GM19438 (cell line): ENCODE results near the gene PCDHA9.
"Not testable (repeated sequence)": the region's sequence is repeated elsewhere in the genome, so short reads cannot be mapped to it uniquely, and the experiment has no call there.

Source experiments
- ATAC-seq: cut with Tn5 transposase; IDR thresholded peaks from one replicate; pipeline ENCODE4 v1.9.1; 2021; ENCODE audit warnings: low read depth; ENCODE audit not compliant: unreplicated experiment

Gene PCDHA9

GRCh38 chr5:140848139-140849102, at the start of gene PCDHA9:
TSS of gene PCDHA9 (plus strand) at chr5:140848382. CDS start at chr5:140848496, 114 bp downstream.
- ATAC-seq = not testable (repeated sequence)

GRCh38 chr5:140800816-140801493, 47.2 kb upstream of the PCDHA9 start, which contains the start of gene PCDHA3:
TSS of gene PCDHA3 (plus strand) at chr5:140801057.
- no peak for ATAC-seq

GRCh38 chr5:140801494-140801841, 46.7 kb upstream of the PCDHA9 start:
- ATAC-seq = no peak

- not testable (repeated sequence) for ATAC-seq
Measured at GRCh38 chr5:140802381-140802780, 45.8 kb upstream of the PCDHA9 start.

GRCh38 chr5:140802781-140803271, 45.4 kb upstream of the PCDHA9 start:
- no peak for ATAC-seq

- no peak for ATAC-seq
Measured at GRCh38 chr5:140806834-140807775, 41.1 kb upstream of the PCDHA9 start, which contains the start of gene PCDHA4. TSS of gene PCDHA4 (plus strand) at chr5:140807068.

GRCh38 chr5:140808241-140808888, 39.8 kb upstream of the PCDHA9 start:
- not testable (repeated sequence) for ATAC-seq

GRCh38 chr5:140808889-140809291, 39.3 kb upstream of the PCDHA9 start:
- ATAC-seq = no peak

GRCh38 chr5:140821375-140822280, 26.6 kb upstream of the PCDHA9 start, which contains the start of gene PCDHA5:
TSS of gene PCDHA5 (plus strand) at chr5:140821613.
- ATAC-seq = no peak

- no peak for ATAC-seq
Measured at GRCh38 chr5:140822281-140822629, 25.9 kb upstream of the PCDHA9 start.

GRCh38 chr5:140822969-140823368, 25.2 kb upstream of the PCDHA9 start:
- ATAC-seq = not testable (repeated sequence)

GRCh38 chr5:140823475-140823874, 24.7 kb upstream of the PCDHA9 start:
- no peak for ATAC-seq

GRCh38 chr5:140827704-140828361, 20.3 kb upstream of the PCDHA9 start, which contains the start of gene PCDHA6:
TSS of gene PCDHA6 (plus strand) at chr5:140827960. CDS start at chr5:140828092, 132 bp downstream.
- ATAC-seq = no peak

- ATAC-seq = no peak
Measured at GRCh38 chr5:140828362-140828737, 19.8 kb upstream of the PCDHA9 start.

- not testable (repeated sequence) for ATAC-seq
Measured at GRCh38 chr5:140829511-140830501, 18.4 kb upstream of the PCDHA9 start.

GRCh38 chr5:140833993-140834392, 14.2 kb upstream of the PCDHA9 start, which contains the start of gene PCDHA7:
TSS of gene PCDHA7 (plus strand) at chr5:140834269. CDS start at chr5:140834384, 115 bp downstream.
- no peak for ATAC-seq
